ENCODE data around the gene PPM1G. TPM values are rescaled to one million over a fixed set of nuclear protein-coding genes. Genes with fewer than 3 reads are reported as not detected.

Gene PPM1G, protein sequence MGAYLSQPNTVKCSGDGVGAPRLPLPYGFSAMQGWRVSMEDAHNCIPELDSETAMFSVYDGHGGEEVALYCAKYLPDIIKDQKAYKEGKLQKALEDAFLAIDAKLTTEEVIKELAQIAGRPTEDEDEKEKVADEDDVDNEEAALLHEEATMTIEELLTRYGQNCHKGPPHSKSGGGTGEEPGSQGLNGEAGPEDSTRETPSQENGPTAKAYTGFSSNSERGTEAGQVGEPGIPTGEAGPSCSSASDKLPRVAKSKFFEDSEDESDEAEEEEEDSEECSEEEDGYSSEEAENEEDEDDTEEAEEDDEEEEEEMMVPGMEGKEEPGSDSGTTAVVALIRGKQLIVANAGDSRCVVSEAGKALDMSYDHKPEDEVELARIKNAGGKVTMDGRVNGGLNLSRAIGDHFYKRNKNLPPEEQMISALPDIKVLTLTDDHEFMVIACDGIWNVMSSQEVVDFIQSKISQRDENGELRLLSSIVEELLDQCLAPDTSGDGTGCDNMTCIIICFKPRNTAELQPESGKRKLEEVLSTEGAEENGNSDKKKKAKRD
- 60.6 and 63.9 TPM in 2 replicates for total RNA-seq

DNA sequence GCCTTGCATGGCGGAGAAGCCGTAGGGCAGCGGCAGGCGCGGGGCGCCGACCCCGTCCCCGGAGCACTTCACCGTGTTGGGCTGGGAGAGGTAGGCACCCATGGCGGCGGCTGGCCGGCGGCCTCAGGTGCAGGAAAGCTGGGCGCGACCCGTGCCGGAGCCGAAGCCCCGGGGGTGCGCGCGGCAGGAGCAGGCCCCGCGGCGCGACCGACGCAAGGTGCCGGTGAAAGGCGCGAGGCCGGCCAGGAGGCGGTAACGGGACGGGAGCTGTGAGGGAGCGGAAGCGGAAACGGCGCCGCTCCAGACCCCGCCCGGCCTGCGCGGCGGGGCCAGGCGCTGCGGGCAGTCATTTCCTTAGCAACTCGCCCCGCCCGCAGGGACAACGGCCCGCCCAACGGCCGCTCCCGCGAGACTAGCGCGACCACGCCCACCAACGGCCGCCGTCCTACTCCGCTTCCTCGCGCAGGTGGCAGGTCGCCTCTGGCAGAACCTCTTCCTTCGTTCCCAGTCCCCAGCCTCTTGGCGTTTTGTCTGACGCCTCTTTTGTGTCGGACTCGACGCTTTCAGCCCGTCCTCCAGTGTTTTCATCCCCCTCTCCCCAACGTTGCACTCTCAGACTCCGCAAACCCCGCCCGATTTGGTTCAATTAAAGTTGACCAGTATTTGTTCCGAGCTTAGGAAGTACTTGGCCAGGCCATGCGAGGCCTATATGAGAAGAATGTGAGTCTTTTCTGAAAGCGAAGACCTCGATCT lies at the start of gene PPM1G:
Gene PPM1G, minus strand, starts transcription at position 271 of the 753 bp plus-strand sequence. Its CDS starts 169 bp downstream, at position 102.
- peak within 1 kb of the TSS; percentile 97 for H3K4me3 ChIP-seq (ENCODE audit: low read depth, low read length)
- TF ChIP-seq, protein P1, sequence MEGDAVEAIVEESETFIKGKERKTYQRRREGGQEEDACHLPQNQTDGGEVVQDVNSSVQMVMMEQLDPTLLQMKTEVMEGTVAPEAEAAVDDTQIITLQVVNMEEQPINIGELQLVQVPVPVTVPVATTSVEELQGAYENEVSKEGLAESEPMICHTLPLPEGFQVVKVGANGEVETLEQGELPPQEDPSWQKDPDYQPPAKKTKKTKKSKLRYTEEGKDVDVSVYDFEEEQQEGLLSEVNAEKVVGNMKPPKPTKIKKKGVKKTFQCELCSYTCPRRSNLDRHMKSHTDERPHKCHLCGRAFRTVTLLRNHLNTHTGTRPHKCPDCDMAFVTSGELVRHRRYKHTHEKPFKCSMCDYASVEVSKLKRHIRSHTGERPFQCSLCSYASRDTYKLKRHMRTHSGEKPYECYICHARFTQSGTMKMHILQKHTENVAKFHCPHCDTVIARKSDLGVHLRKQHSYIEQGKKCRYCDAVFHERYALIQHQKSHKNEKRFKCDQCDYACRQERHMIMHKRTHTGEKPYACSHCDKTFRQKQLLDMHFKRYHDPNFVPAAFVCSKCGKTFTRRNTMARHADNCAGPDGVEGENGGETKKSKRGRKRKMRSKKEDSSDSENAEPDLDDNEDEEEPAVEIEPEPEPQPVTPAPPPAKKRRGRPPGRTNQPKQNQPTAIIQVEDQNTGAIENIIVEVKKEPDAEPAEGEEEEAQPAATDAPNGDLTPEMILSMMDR (IDR thresholded peaks at IDR 0.05; ENCODE audit: insufficient read depth, low read depth, low read length), result no peak
- DNase-seq (ENCODE audit: low read depth), result peak; percentile 91

DNA sequence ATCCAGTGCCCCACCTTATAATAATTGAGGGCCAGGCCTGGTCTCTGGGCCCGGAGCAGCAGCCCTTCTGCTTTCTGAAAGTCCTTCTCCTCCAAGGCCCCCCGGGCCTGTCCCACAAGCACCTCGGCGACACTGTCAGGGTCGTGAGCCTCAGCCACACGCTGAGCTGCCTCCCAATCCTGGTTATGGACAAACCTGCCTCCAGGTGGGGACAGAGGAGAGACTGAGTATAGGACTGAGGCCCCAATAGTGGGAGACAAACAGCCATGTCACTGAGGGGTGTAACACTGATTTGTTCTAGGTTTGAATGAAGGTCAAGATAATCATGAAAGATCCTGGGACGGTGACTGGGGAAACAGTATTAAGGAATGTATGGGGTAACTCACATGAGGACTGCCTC lies 44.6 kb upstream of the PPM1G start:
- TF ChIP-seq, protein P1 (IDR thresholded peaks at IDR 0.05; ENCODE audit: insufficient read depth, low read depth, low read length), result no peak
- no peak for DNase-seq (ENCODE audit: low read depth)
- no peak overlapping the region for H3K4me3 ChIP-seq (ENCODE audit: low read depth, low read length)

DNA sequence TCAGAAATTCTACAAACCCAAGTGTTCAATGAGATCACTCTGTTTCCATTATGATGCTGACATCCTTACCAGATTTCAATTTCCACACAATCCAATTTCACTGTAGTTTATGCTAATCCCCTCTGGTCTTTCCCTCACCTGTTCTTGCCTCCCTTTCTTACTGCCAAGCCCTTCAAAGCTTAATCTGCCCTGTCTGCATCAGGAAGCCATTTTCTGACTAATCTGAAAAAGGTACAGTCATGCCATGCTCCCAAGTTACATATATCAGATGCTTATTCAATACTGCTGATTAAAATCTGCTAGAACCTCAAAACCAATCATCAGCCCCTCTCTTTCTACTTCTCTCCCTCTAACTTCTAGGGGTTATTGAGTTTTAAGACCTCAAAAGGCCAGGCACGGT lies 41.7 kb upstream of the PPM1G start:
- H3K4me3 ChIP-seq (ENCODE audit: low read depth, low read length), result no peak overlapping the region
- DNase-seq (ENCODE audit: low read depth), result no peak
- TF ChIP-seq, protein P1 (IDR thresholded peaks at IDR 0.05; ENCODE audit: insufficient read depth, low read depth, low read length), result no peak

- DNase-seq (ENCODE audit: low read depth), result no peak
- TF ChIP-seq, protein P1 (IDR thresholded peaks at IDR 0.05; ENCODE audit: insufficient read depth, low read depth, low read length), result no peak
- no peak overlapping the region for H3K4me3 ChIP-seq (ENCODE audit: low read depth, low read length)
Observed at GRCh38 chr2:27448381-27448780, 39.0 kb upstream of the PPM1G start.

DNA sequence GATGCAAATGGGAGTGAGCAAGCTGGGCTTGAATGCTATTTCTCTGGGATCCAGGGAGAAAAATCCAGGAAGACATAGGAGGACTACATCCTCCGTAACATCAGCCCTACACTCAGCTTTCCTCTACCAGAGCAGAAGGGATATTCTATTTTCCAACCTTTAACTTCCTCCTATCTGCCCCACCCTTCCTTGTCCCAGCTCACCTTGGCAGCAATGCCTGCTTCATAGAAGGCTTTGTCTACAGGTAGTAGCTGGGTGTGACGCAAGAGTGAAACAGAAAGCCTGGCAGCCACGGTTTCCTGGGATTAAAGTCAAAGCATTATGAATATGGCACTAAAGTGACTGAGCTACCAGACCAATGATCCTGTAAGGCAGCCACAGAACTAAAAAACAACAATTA lies 36.7 kb upstream of the PPM1G start:
- TF ChIP-seq, protein P1 (IDR thresholded peaks at IDR 0.05; ENCODE audit: insufficient read depth, low read depth, low read length), result no peak
- DNase-seq (ENCODE audit: low read depth), result no peak
- H3K4me3 ChIP-seq (ENCODE audit: low read depth, low read length), result no peak overlapping the region

- H3K4me3 ChIP-seq (ENCODE audit: low read depth, low read length), result no peak overlapping the region
- TF ChIP-seq, protein P1 (IDR thresholded peaks at IDR 0.05; ENCODE audit: insufficient read depth, low read depth, low read length), result no peak
- DNase-seq (ENCODE audit: low read depth), result no peak
Observed at GRCh38 chr2:27445615-27446014, 36.2 kb upstream of the PPM1G start.

Measured in fibroblast of villous mesenchyme (primary cell).